PC-9 (cell line): ENCODE results near the gene NKAIN2.

Source experiments
- CTCF ChIP-seq: fragments of 200-600 bp; sonication (generic); conservative IDR thresholded peaks from 2 replicates; pipeline ENCODE4 v1.6.1; 2017; ENCODE audit warnings: mixed run types, antibody characterized with exemption, mild to moderate bottlenecking, moderate library complexity
- EZH2 ChIP-seq: fragments of 200-600 bp; sonication (generic); IDR thresholded peaks from 2 replicates; pipeline ENCODE4 v1.8.0; 2017; ENCODE audit warnings: antibody characterized with exemption, low read depth

- TF ChIP-seq EZH2 (no peak), CTCF (no peak)
These were observed 667.1 kb downstream of the NKAIN2 start for GRCh38 chr6:124470803-124471202.
